Measurements from ENCODE around the gene TRPC1. TPM values are rescaled to one million over a fixed set of nuclear protein-coding genes. Genes with fewer than 3 reads are reported as not detected.

The TRPC1 gene
- total RNA-seq, 4 donors from 2014 or later: 3.3 to 12.0 (median 4.6) TPM

DNA sequence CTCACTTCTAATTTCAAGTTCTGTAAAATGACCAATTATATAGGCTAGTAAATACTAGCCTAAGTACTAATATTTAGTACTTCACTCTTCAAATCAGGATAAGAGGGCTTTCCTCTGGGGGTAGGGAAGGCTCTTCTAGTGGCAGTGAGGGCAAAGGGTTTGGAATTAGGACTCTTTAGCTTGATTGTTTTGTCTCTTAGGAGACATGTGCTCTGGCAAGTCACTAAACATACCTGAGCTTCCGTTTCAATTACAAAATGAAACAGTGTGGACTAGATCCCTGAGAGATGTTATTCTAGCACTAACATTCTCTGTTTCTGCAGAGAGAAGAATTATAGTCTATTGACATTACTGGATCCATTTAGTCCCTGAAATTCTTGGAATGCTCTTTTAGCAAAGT, 93.5 kb downstream of the TRPC1 start:
- Histone ChIP-seq H3K4me1 (no peaks in the 10 kb centered on the region), H3K9me3 (no peaks in the 10 kb centered on the region), H3K27ac (no peak overlapping the region), H3K36me3 (no peaks in the 10 kb centered on the region), H3K27me3 (no peaks in the 10 kb centered on the region), H3K4me3 (no peak overlapping the region)
- TF ChIP-seq, protein P1, sequence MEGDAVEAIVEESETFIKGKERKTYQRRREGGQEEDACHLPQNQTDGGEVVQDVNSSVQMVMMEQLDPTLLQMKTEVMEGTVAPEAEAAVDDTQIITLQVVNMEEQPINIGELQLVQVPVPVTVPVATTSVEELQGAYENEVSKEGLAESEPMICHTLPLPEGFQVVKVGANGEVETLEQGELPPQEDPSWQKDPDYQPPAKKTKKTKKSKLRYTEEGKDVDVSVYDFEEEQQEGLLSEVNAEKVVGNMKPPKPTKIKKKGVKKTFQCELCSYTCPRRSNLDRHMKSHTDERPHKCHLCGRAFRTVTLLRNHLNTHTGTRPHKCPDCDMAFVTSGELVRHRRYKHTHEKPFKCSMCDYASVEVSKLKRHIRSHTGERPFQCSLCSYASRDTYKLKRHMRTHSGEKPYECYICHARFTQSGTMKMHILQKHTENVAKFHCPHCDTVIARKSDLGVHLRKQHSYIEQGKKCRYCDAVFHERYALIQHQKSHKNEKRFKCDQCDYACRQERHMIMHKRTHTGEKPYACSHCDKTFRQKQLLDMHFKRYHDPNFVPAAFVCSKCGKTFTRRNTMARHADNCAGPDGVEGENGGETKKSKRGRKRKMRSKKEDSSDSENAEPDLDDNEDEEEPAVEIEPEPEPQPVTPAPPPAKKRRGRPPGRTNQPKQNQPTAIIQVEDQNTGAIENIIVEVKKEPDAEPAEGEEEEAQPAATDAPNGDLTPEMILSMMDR (IDR thresholded peaks at IDR 0.05): no peak
- TF ChIP-seq POLR2AphosphoS5 (IDR thresholded peaks at IDR 0.05) (no peak), EP300 (IDR thresholded peaks at IDR 0.05) (no peak), POLR2A (IDR thresholded peaks at IDR 0.05) (no peak)
- 20% methylated on average over 1 of the region's 1 CpG for WGBS
- DNase-seq (ENCODE audit: low spot score in 2 of 2): no peak

DNA sequence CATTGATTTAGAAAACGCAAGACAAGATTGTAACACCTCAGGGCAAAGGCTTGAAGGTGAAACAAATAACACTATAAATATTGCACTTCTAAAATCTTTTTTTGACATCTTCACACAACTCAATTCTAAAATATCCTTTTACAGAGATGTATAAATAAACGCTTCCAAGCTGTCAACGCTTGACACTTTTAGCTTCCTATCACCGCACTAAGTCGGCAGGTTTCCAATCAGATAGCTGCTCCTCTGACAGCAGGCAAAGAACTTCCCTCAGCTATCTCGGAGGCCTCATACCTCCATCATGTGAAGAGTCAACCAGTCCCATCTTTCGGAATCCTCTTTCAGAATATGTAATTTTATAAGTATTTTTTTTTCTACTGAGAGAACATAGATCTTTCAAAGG, 94.1 kb downstream of the TRPC1 start:
- TF ChIP-seq EP300 (IDR thresholded peaks at IDR 0.05) (no peak), POLR2AphosphoS5 (IDR thresholded peaks at IDR 0.05) (no peak), POLR2A (IDR thresholded peaks at IDR 0.05) (no peak)
- TF ChIP-seq, protein P1 (IDR thresholded peaks at IDR 0.05): no peak
- no peaks in the 10 kb centered on the region for H3K27me3 ChIP-seq
- H3K27ac ChIP-seq: no peak overlapping the region
- WGBS: 53% methylated on average over 7 of the region's 7 CpGs
- no peak for DNase-seq (ENCODE audit: low spot score in 2 of 2)
- H3K4me1 ChIP-seq: no peaks in the 10 kb centered on the region
- no peaks in the 10 kb centered on the region for H3K36me3 ChIP-seq
- no peak overlapping the region for H3K4me3 ChIP-seq
- H3K9me3 ChIP-seq: no peaks in the 10 kb centered on the region

GRCh38 chr3:142818651-142819050, 94.8 kb downstream of the TRPC1 start:
- no peaks in the 10 kb centered on the region for H3K27me3 ChIP-seq
- 77% methylated on average over 9 of the region's 9 CpGs for WGBS

DNA sequence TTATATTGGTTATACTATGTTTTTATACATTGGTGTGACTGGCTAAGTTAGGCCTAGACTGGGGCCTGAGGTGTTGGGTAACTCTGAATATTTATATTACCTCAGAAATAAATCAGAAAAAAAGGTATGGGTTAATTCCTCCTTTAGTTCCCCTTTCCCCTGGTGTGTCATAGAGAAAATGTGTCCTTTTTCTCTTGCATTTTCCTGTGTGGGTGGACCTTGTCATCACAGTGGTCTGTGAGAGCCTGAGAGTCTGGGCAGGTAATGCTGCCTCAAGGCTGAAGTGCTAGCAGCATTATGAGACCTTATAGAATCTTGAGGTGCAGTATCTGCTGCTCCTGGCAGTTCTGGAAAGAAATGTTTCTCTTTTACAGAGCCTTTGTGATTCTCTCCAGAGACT, 95.3 kb downstream of the TRPC1 start:
- Histone ChIP-seq H3K4me1 (no peaks in the 10 kb centered on the region), H3K9me3 (no peaks in the 10 kb centered on the region)

More at GRCh38 chr3:142818651-142819050, 94.8 kb downstream of the TRPC1 start:
- TF ChIP-seq POLR2A (IDR thresholded peaks at IDR 0.05) (no peak), EP300 (IDR thresholded peaks at IDR 0.05) (no peak), POLR2AphosphoS5 (IDR thresholded peaks at IDR 0.05) (no peak)
- TF ChIP-seq, protein P1 (IDR thresholded peaks at IDR 0.05): no peak
- DNase-seq (ENCODE audit: low spot score in 2 of 2): no peak
- Histone ChIP-seq H3K36me3 (no peaks in the 10 kb centered on the region), H3K27ac (no peak overlapping the region), H3K4me3 (no peak overlapping the region), H3K9me3 (no peaks in the 10 kb centered on the region), H3K4me1 (no peaks in the 10 kb centered on the region)

GRCh38 chr3:142828703-142829305, 105.0 kb downstream of the TRPC1 start:
- Histone ChIP-seq H3K27ac (no peak overlapping the region), H3K4me1 (no peaks in the 10 kb centered on the region), H3K36me3 (no peaks in the 10 kb centered on the region), H3K9me3 (no peaks in the 10 kb centered on the region), H3K27me3 (no peaks in the 10 kb centered on the region), H3K4me3 (no peak overlapping the region)
- TF ChIP-seq, protein P1 (IDR thresholded peaks at IDR 0.05): peak; percentile 50 to 85
- no peak for TF ChIP-seq EP300 (IDR thresholded peaks at IDR 0.05)
- 30% methylated on average over 9 of the region's 9 CpGs for WGBS
- DNase-seq (ENCODE audit: low spot score in 2 of 2): peak; percentile 83 to 87

More for the DNA sequence above, 95.3 kb downstream of the TRPC1 start:
- no peak for DNase-seq (ENCODE audit: low spot score in 2 of 2)
- TF ChIP-seq POLR2A (IDR thresholded peaks at IDR 0.05) (no peak), EP300 (IDR thresholded peaks at IDR 0.05) (no peak), POLR2AphosphoS5 (IDR thresholded peaks at IDR 0.05) (no peak)
- TF ChIP-seq, protein P1 (IDR thresholded peaks at IDR 0.05): no peak
- no peak overlapping the region for H3K27ac ChIP-seq
- H3K27me3 ChIP-seq: no peaks in the 10 kb centered on the region
- no peaks in the 10 kb centered on the region for H3K36me3 ChIP-seq
- H3K4me3 ChIP-seq: no peak overlapping the region
